HL-60 (cell line): ENCODE results near the gene CD38.

Experiments
- DNase-seq, 2 experiments: peaks; one replicate each; pipeline ENCODE4 v3.0.0-alpha.2; 2010 to 2020; ENCODE audit warnings: low read depth in 1 of 2, low spot score in 1 of 2
- H3K27ac ChIP-seq: fragments of 250-450 bp; sonication (Bioruptor Pico); replicated peaks from 2 replicates; pipeline ENCODE4 v1.5.1; 2020; ENCODE audit warnings: mild to moderate bottlenecking, moderate library complexity
- H3K27me3 ChIP-seq: fragments of 250-450 bp; sonication (Bioruptor Pico); 2 replicates; pipeline ENCODE4 v1.5.1; 2021; ENCODE audit warnings: mild to moderate bottlenecking, moderate library complexity; ENCODE audit not compliant: insufficient read depth, poor library complexity, severe bottlenecking
- H3K4me3 ChIP-seq: replicated peaks from 2 replicates; pipeline ENCODE4 v1.5.1; 2011; ENCODE audit warnings: mild to moderate bottlenecking, control low read depth, low read length; ENCODE audit not compliant: insufficient read depth
- CTCF ChIP-seq: IDR thresholded peaks from one replicate; pipeline ENCODE4 v1.5.1; 2011; ENCODE audit warnings: low read length, control low read depth, inconsistent platforms; ENCODE audit not compliant: insufficient read depth
- GABPA ChIP-seq: IDR thresholded peaks from 2 replicates; pipeline ENCODE4 v1.6.1; 2012; ENCODE audit warnings: low read depth
- POLR2AphosphoS5 ChIP-seq: IDR thresholded peaks from 2 replicates; pipeline ENCODE4 v1.6.1; 2012; ENCODE audit warnings: low read depth
- REST ChIP-seq: IDR thresholded peaks from 2 replicates; pipeline ENCODE4 v1.6.1; 2012; ENCODE audit warnings: low read depth; ENCODE audit not compliant: insufficient replicate concordance
- SPI1 ChIP-seq: IDR thresholded peaks from 2 replicates; pipeline ENCODE4 v1.6.1; 2012; ENCODE audit warnings: low read depth, mild to moderate bottlenecking, borderline replicate concordance

The CD38 gene

GRCh38 chr4:15783676-15784075 lies 5.5 kb downstream of the CD38 start:
- no peak for DNase-seq
- TF ChIP-seq CTCF (no peak), REST (no peak), POLR2AphosphoS5 (no peak), GABPA (no peak), SPI1 (no peak)
- no peaks in the 10 kb centered on the region for H3K27me3 ChIP-seq
- H3K27ac ChIP-seq, result no peak overlapping the region
- no peak overlapping the region for H3K4me3 ChIP-seq

- TF ChIP-seq CTCF, result no peak
- peak; percentile 44; the same call in 1 of the 2 replicates for TF ChIP-seq SPI1
- Histone ChIP-seq H3K4me3 (no peak overlapping the region), H3K27ac (no peak overlapping the region), H3K27me3 (no peaks in the 10 kb centered on the region)
- no peak for DNase-seq
Measured at GRCh38 chr4:15784959-15785634, 7.0 kb downstream of the CD38 start.

GRCh38 chr4:15786743-15787142 lies 8.6 kb downstream of the CD38 start:
- Histone ChIP-seq H3K27me3 (no peaks in the 10 kb centered on the region), H3K27ac (no peak overlapping the region), H3K4me3 (no peak overlapping the region)
- no peak for DNase-seq
- TF ChIP-seq GABPA, result no peak
- TF ChIP-seq SPI1, result no peak
- no peak for TF ChIP-seq POLR2AphosphoS5
- no peak for TF ChIP-seq REST
- TF ChIP-seq CTCF, result no peak

GRCh38 chr4:15792974-15793373 lies 14.8 kb downstream of the CD38 start:
- Histone ChIP-seq H3K4me3 (no peak overlapping the region), H3K27me3 (no peaks in the 10 kb centered on the region)
- DNase-seq, result no peak

More at GRCh38 chr4:15792974-15793373, 14.8 kb downstream of the CD38 start:
- TF ChIP-seq REST (no peak), CTCF (no peak), GABPA (no peak), POLR2AphosphoS5 (no peak), SPI1 (no peak)
- H3K27ac ChIP-seq, result no peak overlapping the region
